Mucosa of descending colon (tissue), 3 donors: Measurements from ENCODE around the gene NELL1. TPM values are rescaled to one million over a fixed set of nuclear protein-coding genes. Genes with fewer than 3 reads are reported as not detected.
"Not testable (repeated sequence)": the region's sequence is repeated elsewhere in the genome, so short reads cannot be mapped to it uniquely, and the experiment has no call there.

ENCODE experiments used
- ATAC-seq: fragments of 200-7000 bp; cut with Tn5 transposase; one replicate; pipeline ENCODE4 v1.9.1; 2020; ENCODE audit warnings: mild to moderate bottlenecking, moderate library complexity
- DNase-seq, 3 donors: peaks; one replicate each; pipeline ENCODE4 v3.0.0-alpha.2; 2020
- H3K36me3 ChIP-seq: fragments of 200-600 bp; one replicate; pipeline ENCODE4 v1.8.0; 2021; ENCODE audit warnings: low read depth, mild to moderate bottlenecking
- H3K4me1 ChIP-seq: fragments of 200-600 bp; one replicate; pipeline ENCODE4 v1.8.0; 2021; ENCODE audit warnings: low read depth, mild to moderate bottlenecking
- H3K4me3 ChIP-seq: fragments of 200-600 bp; one replicate; pipeline ENCODE4 v1.8.0; 2021; ENCODE audit warnings: mild to moderate bottlenecking
- H3K9me3 ChIP-seq: fragments of 200-600 bp; one replicate; pipeline ENCODE4 v1.8.0; 2021; ENCODE audit warnings: mild to moderate bottlenecking
- CTCF ChIP-seq: fragments of 200-600 bp; IDR thresholded peaks from one replicate; pipeline ENCODE4 v1.8.0; 2022; ENCODE audit warnings: antibody characterized with exemption, mild to moderate bottlenecking
- intact Hi-C, 2 donors: fragments of 100-400 bp; cut with DNase I in 1 of 2; cut with micrococcal nuclease in 1 of 2; formaldehyde crosslinking; loops; one replicate each; pipeline versions ENCODE4 v1.11.0 to v1.11.1; 2022; cut with DNase I, micrococcal nuclease
- total RNA-seq, 3 donors: library from RNA; stranded (reverse); fragmentation: NEBNext Ultra II Directional in 2 of 3; extraction: Animal tissue kit (Norgen Biotek cat#: 25700) in 2 of 3; gene quantifications; one replicate each; pipeline versions ENCODE4 v1.2.1 to v1.2.4, GENCODE V29; 2021 to 2023
- donor health status: DM: no; HTN: no; CAD: no; lungs with moderate emphysema.
- donor health status: DM: no; HTN: no; CAD: no.
- donor health status: DM: no; HTN: yes; CAD: no.

Gene NELL1
- total RNA-seq, 3 donors from 2014 or later, result 0.20 to 0.73 (median 0.31) TPM

GRCh38 chr11:21260101-21260500, 590.7 kb downstream of the NELL1 start:
- ATAC-seq (no peak), DNase-seq (no peak)
- H3K36me3 ChIP-seq, result no peaks in the 10 kb centered on the region
- H3K4me1 ChIP-seq, result no peaks in the 10 kb centered on the region
- H3K4me3 ChIP-seq, result no peak overlapping the region
- H3K9me3 ChIP-seq, result peaks cover 23% of the 10 kb centered on the region
- intact Hi-C loops, result no loop called here
- TF ChIP-seq CTCF, result no peak

- Histone ChIP-seq H3K9me3 (peaks cover 19% of the 10 kb centered on the region), H3K4me1 (no peaks in the 10 kb centered on the region), H3K36me3 (no peaks in the 10 kb centered on the region), H3K4me3 (no peak overlapping the region)
- TF ChIP-seq CTCF, result no peak
- no peak for DNase-seq
- intact Hi-C loops, result no loop called here
- ATAC-seq, result no peak
These were observed 593.6 kb downstream of the NELL1 start for GRCh38 chr11:21262992-21263391.

- ATAC-seq (no peak), DNase-seq (no peak)
- no peaks in the 10 kb centered on the region for H3K36me3 ChIP-seq
- TF ChIP-seq CTCF, result no peak
- H3K4me3 ChIP-seq, result no peak overlapping the region
- intact Hi-C loops, result no loop called here
- peaks cover 19% of the 10 kb centered on the region for H3K9me3 ChIP-seq
- no peaks in the 10 kb centered on the region for H3K4me1 ChIP-seq
These were observed 594.7 kb downstream of the NELL1 start for GRCh38 chr11:21264125-21264524.

GRCh38 chr11:21268036-21268435, 598.6 kb downstream of the NELL1 start:
- Histone ChIP-seq H3K4me1 (no peaks in the 10 kb centered on the region), H3K4me3 (no peak overlapping the region), H3K36me3 (no peaks in the 10 kb centered on the region), H3K9me3 (peaks cover 25% of the 10 kb centered on the region)
- no peak for TF ChIP-seq CTCF
- ATAC-seq (no peak), DNase-seq (no peak)
- intact Hi-C loops, result no loop called here

- intact Hi-C loops, H3K4me1 ChIP-seq, H3K36me3 ChIP-seq, ATAC-seq, H3K4me3 ChIP-seq, DNase-seq: not testable (repeated sequence)
- H3K9me3 ChIP-seq, result peaks cover 16% of the 10 kb centered on the region
These were observed 602.8 kb downstream of the NELL1 start for GRCh38 chr11:21272139-21272538.

GRCh38 chr11:21278840-21279239, 609.5 kb downstream of the NELL1 start:
- ATAC-seq, result no peak
- intact Hi-C loops, result no loop called here

More at GRCh38 chr11:21278840-21279239, 609.5 kb downstream of the NELL1 start:
- peaks cover 19% of the 10 kb centered on the region for H3K9me3 ChIP-seq
- no peak for TF ChIP-seq CTCF
- no peaks in the 10 kb centered on the region for H3K36me3 ChIP-seq
- no peaks in the 10 kb centered on the region for H3K4me1 ChIP-seq
- no peak for DNase-seq
- no peak overlapping the region for H3K4me3 ChIP-seq
